ENCODE data around the gene OLFML3.
"Not testable (repeated sequence)": the region's sequence is repeated elsewhere in the genome, so short reads cannot be mapped to it uniquely, and the experiment has no call there.

OLFML3 gene

DNA sequence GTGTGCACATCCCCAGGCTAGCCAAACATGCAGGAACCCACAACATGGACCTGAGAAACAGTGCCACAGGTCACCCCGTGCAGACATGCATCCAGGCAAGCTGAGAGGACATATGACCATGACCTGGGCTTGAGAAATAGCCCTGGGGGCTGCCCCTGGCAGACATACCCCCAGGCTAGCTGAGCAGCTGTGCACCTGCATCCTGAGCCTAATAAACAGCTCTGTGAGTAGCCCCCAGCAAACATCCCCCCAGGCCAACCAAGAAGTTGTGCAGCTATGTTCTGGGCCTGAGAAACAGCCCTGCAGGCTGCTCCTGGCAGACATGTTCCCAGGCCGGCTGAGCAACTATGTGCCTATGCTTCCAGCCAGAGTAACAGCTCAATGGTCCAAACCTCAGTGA is 14.5 kb downstream of the OLFML3 start:
- DNase-seq: no peak

DNA sequence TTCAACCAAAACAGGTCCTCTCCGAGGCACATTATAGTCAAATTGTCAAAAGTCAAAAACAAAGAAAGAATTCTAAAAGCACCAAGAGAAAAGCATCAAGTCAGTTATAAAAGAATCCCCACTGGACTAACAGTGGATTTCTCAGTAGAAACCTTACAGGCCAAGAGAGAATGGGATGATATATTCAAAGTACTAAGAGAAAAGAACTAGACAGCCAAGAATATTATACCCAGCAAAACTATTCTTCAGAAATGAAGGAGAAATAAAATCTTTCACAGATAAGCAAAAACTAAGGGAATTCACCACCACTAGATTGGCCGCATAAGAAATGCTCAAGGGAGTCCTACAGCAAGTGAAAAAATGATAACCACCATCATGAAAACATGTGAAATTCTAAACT is 16.1 kb downstream of the OLFML3 start:
- no peak for DNase-seq

GRCh38 chr1:113998361-113998760 is 19.1 kb downstream of the OLFML3 start:
- no peak for DNase-seq

- DNase-seq: no peak
Observed at GRCh38 chr1:113999233-113999632, 20.0 kb downstream of the OLFML3 start.

- DNase-seq: no peak
Observed at GRCh38 chr1:113999799-114000198, 20.5 kb downstream of the OLFML3 start.

- no peak for DNase-seq
Observed at GRCh38 chr1:114000406-114000805, 21.1 kb downstream of the OLFML3 start.

GRCh38 chr1:114002492-114003239 is 23.4 kb downstream of the OLFML3 start:
- no peak for DNase-seq

- no peak for DNase-seq
Observed at GRCh38 chr1:114003431-114003830, 24.2 kb downstream of the OLFML3 start.

- not testable (repeated sequence) for DNase-seq
Observed at GRCh38 chr1:114006825-114007224, 27.6 kb downstream of the OLFML3 start.

GRCh38 chr1:114008480-114008941 is 29.2 kb downstream of the OLFML3 start:
- no peak for DNase-seq

GRCh38 chr1:114008993-114009392 is 29.7 kb downstream of the OLFML3 start:
- DNase-seq: no peak

DNA sequence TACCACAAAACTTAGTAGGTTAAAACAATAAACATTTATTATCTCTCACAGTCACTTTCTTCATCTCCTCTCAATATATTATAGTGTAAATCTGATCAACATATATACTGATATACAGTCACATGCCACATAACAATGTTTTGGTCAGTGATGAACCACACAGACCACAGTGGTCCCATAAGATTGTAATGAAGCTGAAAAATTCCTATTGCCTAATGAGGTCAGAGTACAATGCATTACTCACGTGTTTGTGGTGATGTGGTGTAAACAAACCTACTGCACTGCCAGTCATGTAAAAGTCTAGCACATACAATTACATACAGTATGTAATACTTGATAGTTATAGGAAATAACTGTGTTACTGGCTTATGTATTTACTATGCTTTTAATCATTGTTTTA is 30.1 kb downstream of the OLFML3 start:
- no peak for DNase-seq

DNA sequence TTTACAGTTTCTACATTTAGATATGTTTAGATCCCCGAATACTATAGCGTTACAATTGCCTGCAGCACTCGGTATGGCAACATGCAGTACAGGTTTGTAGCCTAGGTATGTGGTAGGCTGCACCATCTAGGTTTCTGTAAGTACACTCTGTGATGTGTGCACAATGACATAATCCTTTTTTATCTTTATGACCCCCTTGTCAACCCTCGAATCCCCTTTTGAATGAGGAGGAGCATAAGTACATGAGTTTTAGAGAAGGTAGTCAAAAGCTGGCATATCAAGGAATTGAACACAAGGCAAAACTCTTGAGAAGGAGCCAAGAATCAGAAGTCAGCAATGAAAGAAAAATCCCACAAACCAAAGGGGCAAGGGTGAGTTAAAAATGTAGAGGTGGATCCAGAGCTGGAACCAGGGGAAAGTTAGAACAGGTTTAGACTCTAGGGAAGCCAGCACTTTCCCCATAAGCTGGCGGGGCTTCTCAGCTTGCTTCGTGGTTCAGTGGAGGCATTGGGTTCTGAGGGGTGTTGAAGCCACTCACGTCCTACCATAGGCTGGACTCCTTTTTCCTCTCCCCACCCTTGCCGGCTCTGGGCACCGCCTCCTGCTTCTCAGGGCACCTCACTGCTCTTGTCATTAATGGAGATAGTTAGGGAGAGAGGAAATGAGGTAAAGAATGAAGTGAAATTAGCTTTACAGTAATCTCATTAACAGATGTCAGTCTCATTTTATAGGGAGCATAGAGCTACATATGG is 31.3 kb downstream of the OLFML3 start:
- no peak for DNase-seq

DNA sequence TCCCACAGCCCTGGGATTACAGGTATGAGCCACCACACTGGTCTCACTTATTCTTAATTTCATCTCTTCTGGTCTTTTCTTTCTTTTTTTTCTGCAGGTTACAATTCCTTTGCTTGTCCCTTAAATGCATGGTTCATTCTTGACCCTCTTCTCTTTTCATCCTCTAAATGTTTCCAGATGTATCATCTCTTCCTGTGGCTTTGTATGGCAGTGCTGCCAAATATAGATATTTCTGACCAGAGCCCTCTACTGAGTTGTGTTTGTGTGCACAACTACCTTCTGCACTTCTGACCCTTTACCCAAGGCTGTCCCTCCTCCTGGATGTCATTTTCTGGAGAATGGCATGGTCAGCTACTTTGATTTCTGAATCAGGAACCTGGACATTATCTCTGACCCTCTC is 32.5 kb downstream of the OLFML3 start:
- no peak for DNase-seq

- DNase-seq: no peak
Observed at GRCh38 chr1:114015075-114015474, 35.8 kb downstream of the OLFML3 start.

DNA sequence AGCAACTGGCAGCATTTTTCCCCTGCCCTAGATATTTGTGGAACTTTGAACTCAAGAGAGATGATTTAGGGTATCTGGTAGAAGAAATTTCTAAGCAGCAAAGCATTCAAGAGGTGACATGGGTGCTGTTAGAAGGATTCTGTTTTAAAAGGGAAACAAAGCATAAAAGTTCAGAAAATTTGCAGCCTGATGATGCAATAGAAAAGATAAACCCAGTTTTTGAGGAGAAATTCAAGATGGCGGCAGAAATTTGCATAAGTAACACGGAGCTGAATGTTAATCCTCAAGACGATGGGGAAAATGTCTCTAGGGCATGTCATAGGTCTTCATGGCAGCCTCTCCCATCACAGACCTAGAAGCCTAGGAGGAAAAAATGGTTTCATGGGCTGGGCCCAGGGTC is 40.5 kb downstream of the OLFML3 start:
- not testable (repeated sequence) for DNase-seq

- no peak for DNase-seq
Observed at GRCh38 chr1:114021665-114022099, 42.4 kb downstream of the OLFML3 start.

DNA sequence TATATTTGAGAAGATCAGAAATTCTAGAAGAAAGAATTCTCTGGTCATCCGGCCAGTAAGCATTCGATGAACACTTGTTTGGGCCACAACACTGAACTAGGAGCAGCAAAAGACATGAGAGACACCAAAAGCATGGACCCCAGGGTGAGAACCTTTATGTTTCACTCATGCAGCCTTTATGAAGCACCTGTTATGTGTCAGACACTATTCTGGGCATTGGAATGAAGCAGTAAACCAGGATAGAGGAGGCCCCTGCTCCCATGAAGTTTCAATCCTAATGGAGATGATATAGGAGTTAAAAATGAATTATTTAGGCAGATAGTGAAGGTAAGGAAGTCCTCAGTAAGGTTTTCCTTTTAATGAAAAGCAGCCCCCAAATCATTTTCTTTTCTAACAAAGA is 43.6 kb downstream of the OLFML3 start:
- DNase-seq: no peak

- no peak for DNase-seq
Observed at GRCh38 chr1:114023377-114023776, 44.1 kb downstream of the OLFML3 start.

DNA sequence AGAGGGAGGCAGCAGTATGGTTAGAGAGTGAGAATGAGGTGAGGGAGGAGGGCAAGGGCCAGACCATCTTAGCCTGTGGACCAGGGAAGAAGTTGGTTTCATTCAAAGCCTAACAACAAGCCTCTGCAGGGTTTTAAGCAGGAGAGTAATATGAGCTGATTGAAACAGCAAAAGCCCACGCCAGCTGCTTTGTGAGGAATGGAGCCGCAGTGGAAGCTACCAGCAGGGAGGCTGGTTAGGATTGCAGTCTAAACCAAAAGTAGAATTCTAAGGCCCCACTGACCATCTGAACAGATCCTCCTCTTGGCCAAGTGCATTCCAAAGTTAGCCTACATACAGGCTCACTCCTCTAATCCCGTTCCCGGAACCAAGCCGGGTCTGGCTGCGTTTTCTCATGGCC is 44.8 kb downstream of the OLFML3 start:
- no peak for DNase-seq

- no peak for DNase-seq
Observed at GRCh38 chr1:114025609-114026401, 46.5 kb downstream of the OLFML3 start.

DNA sequence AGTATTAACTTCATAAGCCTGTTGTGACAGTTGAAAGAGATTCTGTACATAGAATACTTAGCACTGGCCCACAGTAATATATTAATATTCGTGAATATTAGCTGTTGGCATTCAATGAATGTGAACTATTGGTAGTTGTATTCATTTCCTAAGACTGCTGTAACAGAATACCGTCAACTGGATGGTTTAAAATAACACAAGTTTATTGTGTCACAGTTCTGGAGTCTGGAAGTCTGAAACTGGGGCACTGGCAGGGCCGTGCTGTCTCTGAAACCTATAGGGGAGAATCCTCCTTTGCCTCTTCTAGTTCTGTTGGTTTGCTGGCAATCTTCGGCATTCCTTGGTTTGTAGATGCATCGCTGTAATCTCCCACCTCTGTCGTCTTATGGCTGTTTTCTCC is 47.5 kb downstream of the OLFML3 start:
- no peak for DNase-seq
